ENCODE measurements around the gene EIF4A2.

EIF4A2 gene

DNA sequence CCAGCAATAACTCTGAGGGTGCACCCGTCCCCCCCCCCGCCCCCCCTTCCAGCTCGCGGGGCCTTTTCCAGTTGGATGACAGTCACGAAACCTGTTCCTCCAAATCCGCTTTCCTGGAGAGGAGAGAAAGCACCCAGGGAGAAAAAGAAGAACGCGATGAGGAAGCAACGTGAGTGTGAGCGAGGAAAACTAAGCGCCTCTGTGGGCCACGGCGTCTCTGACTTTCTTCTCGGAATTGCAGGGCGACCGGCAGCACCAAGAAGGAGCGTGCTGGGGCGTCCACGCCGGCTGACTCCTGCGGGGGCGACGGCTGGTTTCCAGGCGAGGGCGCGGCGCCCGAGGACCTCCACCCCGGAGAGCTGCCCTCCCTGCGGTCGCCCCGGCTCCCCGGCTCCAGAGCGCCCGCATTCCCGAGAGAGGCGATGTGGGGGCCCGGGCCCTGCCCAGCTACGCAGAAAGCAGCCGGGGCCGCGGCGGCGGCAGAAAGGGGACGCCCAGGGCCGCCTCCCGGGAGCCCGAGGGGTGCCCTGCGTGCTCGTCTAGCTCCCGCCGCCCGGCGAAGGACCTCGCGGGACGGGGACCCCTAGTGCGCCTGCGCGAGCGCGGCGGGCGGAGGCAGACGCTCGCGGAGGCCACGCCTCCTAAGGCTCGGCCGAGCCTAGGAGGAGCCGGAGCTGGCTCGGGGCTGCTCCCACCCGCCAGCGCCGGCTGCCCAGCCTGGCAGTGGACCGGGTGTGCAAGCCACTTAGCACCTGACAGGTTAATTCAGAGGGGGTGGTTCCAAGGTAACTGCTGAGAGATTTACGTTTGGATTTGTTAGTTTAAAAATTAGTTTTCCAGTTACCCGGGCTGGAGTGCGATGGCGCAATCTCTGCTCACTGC lies 43.8 kb downstream of the EIF4A2 start:
- TF ChIP-seq CSDC2 (CRISPR knock-in tag; IDR thresholded peaks at IDR 0.05) (no peak), SNAI2 (CRISPR knock-in tag; IDR thresholded peaks at IDR 0.05) (no peak), OSR1 (CRISPR knock-in tag; IDR thresholded peaks at IDR 0.05) (no peak), ZNF565 (CRISPR knock-in tag; conservative IDR thresholded peaks at IDR 0.05; ENCODE audit: low read depth) (no peak), ZNF70 (CRISPR knock-in tag; IDR thresholded peaks at IDR 0.05) (no peak), PPARA (CRISPR knock-in tag; IDR thresholded peaks at IDR 0.05; ENCODE audit: borderline replicate concordance) (no peak), ZFP30 (CRISPR knock-in tag; IDR thresholded peaks at IDR 0.05) (no peak), ZFP3 (CRISPR knock-in tag; IDR thresholded peaks at IDR 0.05) (no peak), TCF4 (CRISPR knock-in tag; IDR thresholded peaks at IDR 0.05; ENCODE audit: borderline replicate concordance) (no peak), ESRRG (CRISPR knock-in tag; IDR thresholded peaks at IDR 0.05) (no peak), TOX (CRISPR knock-in tag; IDR thresholded peaks at IDR 0.05; ENCODE audit: borderline replicate concordance) (no peak), GLIS3 (CRISPR knock-in tag; IDR thresholded peaks at IDR 0.05) (no peak)
- TF ChIP-seq, protein P1, sequence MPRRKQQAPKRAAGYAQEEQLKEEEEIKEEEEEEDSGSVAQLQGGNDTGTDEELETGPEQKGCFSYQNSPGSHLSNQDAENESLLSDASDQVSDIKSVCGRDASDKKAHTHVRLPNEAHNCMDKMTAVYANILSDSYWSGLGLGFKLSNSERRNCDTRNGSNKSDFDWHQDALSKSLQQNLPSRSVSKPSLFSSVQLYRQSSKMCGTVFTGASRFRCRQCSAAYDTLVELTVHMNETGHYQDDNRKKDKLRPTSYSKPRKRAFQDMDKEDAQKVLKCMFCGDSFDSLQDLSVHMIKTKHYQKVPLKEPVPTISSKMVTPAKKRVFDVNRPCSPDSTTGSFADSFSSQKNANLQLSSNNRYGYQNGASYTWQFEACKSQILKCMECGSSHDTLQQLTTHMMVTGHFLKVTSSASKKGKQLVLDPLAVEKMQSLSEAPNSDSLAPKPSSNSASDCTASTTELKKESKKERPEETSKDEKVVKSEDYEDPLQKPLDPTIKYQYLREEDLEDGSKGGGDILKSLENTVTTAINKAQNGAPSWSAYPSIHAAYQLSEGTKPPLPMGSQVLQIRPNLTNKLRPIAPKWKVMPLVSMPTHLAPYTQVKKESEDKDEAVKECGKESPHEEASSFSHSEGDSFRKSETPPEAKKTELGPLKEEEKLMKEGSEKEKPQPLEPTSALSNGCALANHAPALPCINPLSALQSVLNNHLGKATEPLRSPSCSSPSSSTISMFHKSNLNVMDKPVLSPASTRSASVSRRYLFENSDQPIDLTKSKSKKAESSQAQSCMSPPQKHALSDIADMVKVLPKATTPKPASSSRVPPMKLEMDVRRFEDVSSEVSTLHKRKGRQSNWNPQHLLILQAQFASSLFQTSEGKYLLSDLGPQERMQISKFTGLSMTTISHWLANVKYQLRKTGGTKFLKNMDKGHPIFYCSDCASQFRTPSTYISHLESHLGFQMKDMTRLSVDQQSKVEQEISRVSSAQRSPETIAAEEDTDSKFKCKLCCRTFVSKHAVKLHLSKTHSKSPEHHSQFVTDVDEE (CRISPR knock-in tag; IDR thresholded peaks at IDR 0.05), result no peak
- TF ChIP-seq, protein P2, sequence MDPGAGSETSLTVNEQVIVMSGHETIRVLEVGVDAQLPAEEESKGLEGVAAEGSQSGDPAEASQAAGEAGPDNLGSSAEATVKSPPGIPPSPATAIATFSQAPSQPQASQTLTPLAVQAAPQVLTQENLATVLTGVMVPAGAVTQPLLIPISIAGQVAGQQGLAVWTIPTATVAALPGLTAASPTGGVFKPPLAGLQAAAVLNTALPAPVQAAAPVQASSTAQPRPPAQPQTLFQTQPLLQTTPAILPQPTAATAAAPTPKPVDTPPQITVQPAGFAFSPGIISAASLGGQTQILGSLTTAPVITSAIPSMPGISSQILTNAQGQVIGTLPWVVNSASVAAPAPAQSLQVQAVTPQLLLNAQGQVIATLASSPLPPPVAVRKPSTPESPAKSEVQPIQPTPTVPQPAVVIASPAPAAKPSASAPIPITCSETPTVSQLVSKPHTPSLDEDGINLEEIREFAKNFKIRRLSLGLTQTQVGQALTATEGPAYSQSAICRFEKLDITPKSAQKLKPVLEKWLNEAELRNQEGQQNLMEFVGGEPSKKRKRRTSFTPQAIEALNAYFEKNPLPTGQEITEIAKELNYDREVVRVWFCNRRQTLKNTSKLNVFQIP (CRISPR knock-in tag; IDR thresholded peaks at IDR 0.05; ENCODE audit: borderline replicate concordance, low read depth), result no peak
- peak; percentile 91 for ATAC-seq

DNA sequence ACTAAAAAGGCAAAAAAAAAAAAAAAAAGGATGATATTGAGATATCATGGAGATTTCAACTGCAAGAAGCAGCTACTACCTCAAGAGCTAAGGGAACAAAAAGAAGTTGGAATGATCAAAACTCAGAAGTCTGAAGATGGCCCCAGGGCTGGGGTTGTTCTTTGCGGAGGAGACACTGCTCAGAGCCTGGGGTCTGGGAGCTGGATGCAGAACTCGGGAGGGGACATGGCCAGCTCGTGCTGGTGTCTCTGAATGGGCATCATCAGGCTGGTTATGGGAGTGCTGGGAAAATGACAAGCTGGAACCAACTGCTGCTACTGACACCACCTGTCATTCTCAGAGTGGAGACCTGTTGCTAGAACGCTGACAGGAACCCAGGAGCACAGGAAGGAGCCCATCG lies 45.0 kb downstream of the EIF4A2 start:
- no peak for TF ChIP-seq ESRRG (CRISPR knock-in tag; IDR thresholded peaks at IDR 0.05)
- no peak for ATAC-seq

DNA sequence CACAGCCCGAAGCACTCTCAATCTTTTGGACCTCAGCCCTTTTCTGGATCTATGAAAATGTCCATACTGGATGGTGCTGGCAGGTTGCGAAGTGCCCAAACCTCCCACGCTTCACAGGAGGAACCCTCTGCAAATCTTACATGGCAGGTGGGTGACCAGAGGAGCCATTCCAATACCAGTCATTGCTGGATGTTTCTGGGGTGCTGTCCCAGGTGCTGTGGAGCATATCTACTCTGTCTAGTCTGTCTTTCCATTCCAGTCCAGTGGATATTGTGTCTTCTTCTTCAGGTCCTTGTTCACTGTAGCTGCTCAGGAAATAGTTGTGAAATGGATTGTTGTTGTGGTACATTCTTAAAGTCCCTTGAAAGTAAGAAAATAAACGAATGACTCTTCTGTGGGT lies 48.4 kb downstream of the EIF4A2 start:
- TF ChIP-seq ZFP3 (CRISPR knock-in tag; IDR thresholded peaks at IDR 0.05), result no peak
- TF ChIP-seq, protein P1 (CRISPR knock-in tag; IDR thresholded peaks at IDR 0.05), result no peak
- no peak for TF ChIP-seq OSR1 (CRISPR knock-in tag; IDR thresholded peaks at IDR 0.05)
- no peak for TF ChIP-seq ZC3H10 (CRISPR knock-in tag; IDR thresholded peaks at IDR 0.05)
- TF ChIP-seq ZFP30 (CRISPR knock-in tag; IDR thresholded peaks at IDR 0.05), result no peak
- no peak for ATAC-seq

DNA sequence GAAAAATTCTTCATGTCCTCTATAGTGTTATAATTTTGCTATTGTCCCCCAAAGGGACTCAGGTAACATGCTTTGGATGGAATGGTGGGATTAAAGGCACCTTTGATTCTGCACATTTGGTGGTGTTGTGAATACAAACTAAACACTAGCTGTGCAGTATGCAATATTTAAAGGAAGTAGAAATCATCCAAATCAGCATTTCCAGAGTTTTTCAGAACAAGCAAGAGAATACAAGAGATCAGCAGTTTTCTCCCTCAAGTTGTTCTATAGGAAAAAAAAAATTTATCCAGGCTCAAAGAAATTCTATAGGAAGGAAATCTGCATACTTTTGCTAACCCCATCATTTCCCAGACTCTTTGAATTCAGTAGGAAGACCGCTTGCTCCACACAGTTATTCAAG lies 48.9 kb downstream of the EIF4A2 start:
- TF ChIP-seq ZNF565 (CRISPR knock-in tag; conservative IDR thresholded peaks at IDR 0.05; ENCODE audit: low read depth), result no peak
- no peak for TF ChIP-seq ESRRG (CRISPR knock-in tag; IDR thresholded peaks at IDR 0.05)
- no peak for TF ChIP-seq RARB (CRISPR knock-in tag; IDR thresholded peaks at IDR 0.05)
- TF ChIP-seq, protein P3, sequence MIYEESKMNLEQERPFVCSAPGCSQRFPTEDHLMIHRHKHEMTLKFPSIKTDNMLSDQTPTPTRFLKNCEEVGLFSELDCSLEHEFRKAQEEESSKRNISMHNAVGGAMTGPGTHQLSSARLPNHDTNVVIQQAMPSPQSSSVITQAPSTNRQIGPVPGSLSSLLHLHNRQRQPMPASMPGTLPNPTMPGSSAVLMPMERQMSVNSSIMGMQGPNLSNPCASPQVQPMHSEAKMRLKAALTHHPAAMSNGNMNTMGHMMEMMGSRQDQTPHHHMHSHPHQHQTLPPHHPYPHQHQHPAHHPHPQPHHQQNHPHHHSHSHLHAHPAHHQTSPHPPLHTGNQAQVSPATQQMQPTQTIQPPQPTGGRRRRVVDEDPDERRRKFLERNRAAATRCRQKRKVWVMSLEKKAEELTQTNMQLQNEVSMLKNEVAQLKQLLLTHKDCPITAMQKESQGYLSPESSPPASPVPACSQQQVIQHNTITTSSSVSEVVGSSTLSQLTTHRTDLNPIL (CRISPR knock-in tag; IDR thresholded peaks at IDR 0.05; ENCODE audit: low read depth), result no peak
- TF ChIP-seq, protein P4, sequence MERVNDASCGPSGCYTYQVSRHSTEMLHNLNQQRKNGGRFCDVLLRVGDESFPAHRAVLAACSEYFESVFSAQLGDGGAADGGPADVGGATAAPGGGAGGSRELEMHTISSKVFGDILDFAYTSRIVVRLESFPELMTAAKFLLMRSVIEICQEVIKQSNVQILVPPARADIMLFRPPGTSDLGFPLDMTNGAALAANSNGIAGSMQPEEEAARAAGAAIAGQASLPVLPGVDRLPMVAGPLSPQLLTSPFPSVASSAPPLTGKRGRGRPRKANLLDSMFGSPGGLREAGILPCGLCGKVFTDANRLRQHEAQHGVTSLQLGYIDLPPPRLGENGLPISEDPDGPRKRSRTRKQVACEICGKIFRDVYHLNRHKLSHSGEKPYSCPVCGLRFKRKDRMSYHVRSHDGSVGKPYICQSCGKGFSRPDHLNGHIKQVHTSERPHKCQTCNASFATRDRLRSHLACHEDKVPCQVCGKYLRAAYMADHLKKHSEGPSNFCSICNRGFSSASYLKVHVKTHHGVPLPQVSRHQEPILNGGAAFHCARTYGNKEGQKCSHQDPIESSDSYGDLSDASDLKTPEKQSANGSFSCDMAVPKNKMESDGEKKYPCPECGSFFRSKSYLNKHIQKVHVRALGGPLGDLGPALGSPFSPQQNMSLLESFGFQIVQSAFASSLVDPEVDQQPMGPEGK (CRISPR knock-in tag; IDR thresholded peaks at IDR 0.05; ENCODE audit: borderline replicate concordance), result no peak
- TF ChIP-seq ZFP3 (CRISPR knock-in tag; IDR thresholded peaks at IDR 0.05), result no peak
- no peak for TF ChIP-seq TCF4 (CRISPR knock-in tag; IDR thresholded peaks at IDR 0.05; ENCODE audit: borderline replicate concordance)
- no peak for TF ChIP-seq BACH2 (CRISPR knock-in tag; IDR thresholded peaks at IDR 0.05; ENCODE audit: borderline replicate concordance)
- no peak for ATAC-seq

All from SK-N-SH treated with all-trans-retinoic acid at 6 μM for 48 hours (cell line).